Glutamatergic neuron (in vitro differentiated cells): Measurements from ENCODE around the gene FBXO46. TPM values are rescaled to one million over a fixed set of nuclear protein-coding genes. Genes with fewer than 3 reads are reported as not detected.

Source experiments
- DNase-seq: peaks from one replicate; pipeline ENCODE4 v3.0.0; 2022
- H3K27ac Mint-ChIP-seq: one replicate; pipeline ENCODE4 v1.8.0; 2020; ENCODE audit warnings: mild to moderate bottlenecking, mixed read lengths, inconsistent platforms; ENCODE audit not compliant: unreplicated experiment
- H3K27me3 Mint-ChIP-seq: one replicate; pipeline ENCODE4 v1.8.0; 2020; ENCODE audit warnings: mild to moderate bottlenecking, moderate library complexity, mixed read lengths, inconsistent platforms; ENCODE audit not compliant: unreplicated experiment
- H3K36me3 Mint-ChIP-seq: one replicate; pipeline ENCODE4 v1.8.0; 2020; ENCODE audit warnings: mild to moderate bottlenecking, mixed read lengths, inconsistent platforms; ENCODE audit not compliant: unreplicated experiment
- H3K4me1 Mint-ChIP-seq: one replicate; pipeline ENCODE4 v1.8.0; 2020; ENCODE audit warnings: mild to moderate bottlenecking, low read depth, mixed read lengths, inconsistent platforms; ENCODE audit not compliant: unreplicated experiment
- H3K4me3 Mint-ChIP-seq: one replicate; pipeline ENCODE4 v1.8.0; 2020; ENCODE audit warnings: mild to moderate bottlenecking, mixed read lengths, inconsistent platforms; ENCODE audit not compliant: unreplicated experiment
- H3K9me3 Mint-ChIP-seq: one replicate; pipeline ENCODE4 v1.8.0; 2020; ENCODE audit warnings: mild to moderate bottlenecking, moderate library complexity, mixed read lengths, inconsistent platforms; ENCODE audit not compliant: unreplicated experiment
- total RNA-seq: library from RNA; stranded (reverse); fragmentation: NEBNext Ultra II Directional; extraction: Animal tissue kit (Norgen Biotek cat#: 25700); gene quantifications from one replicate; pipeline ENCODE4 v1.2.1, GENCODE V29; 2021; ENCODE audit not compliant: unreplicated experiment
- TF ChIP-seq, protein P1 (sequence below): fragments of 200-600 bp; sonication (generic); IDR thresholded peaks from one replicate; pipeline ENCODE4 v1.5.0; 2021; ENCODE audit not compliant: partially characterized antibody, unreplicated experiment

FBXO46 gene
- total RNA-seq, 1 donor from 2014 or later, result 20.4 TPM

DNA sequence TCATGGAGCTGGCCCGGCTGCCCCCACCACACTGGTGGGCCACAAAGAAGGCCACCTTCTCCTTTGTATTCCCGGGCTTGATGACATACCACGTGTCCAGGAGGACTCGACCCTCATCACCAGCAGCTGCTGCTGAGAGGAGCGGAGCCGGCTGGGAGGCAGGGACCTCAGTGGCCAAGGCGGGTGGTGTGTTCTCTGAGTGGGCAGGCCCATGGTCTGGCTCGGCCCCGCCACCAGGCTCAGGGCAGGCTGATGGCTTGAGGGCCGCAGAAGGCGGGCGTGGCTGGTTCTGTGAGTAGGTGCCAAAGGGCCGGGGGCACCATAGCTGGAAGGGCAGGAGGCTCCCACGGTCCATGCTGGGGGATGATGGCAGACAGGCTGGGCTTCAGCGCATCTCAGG, 17.6 kb downstream of the FBXO46 start:
- Mint-ChIP-seq H3K27ac (no peak overlapping the region), H3K36me3 (no peaks in the 10 kb centered on the region), H3K9me3 (peaks cover 14% of the 10 kb centered on the region), H3K27me3 (peaks cover 2% of the 10 kb centered on the region), H3K4me3 (no peak overlapping the region), H3K4me1 (peaks cover 12% of the 10 kb centered on the region)
- DNase-seq, result no peak
- TF ChIP-seq, protein P1, sequence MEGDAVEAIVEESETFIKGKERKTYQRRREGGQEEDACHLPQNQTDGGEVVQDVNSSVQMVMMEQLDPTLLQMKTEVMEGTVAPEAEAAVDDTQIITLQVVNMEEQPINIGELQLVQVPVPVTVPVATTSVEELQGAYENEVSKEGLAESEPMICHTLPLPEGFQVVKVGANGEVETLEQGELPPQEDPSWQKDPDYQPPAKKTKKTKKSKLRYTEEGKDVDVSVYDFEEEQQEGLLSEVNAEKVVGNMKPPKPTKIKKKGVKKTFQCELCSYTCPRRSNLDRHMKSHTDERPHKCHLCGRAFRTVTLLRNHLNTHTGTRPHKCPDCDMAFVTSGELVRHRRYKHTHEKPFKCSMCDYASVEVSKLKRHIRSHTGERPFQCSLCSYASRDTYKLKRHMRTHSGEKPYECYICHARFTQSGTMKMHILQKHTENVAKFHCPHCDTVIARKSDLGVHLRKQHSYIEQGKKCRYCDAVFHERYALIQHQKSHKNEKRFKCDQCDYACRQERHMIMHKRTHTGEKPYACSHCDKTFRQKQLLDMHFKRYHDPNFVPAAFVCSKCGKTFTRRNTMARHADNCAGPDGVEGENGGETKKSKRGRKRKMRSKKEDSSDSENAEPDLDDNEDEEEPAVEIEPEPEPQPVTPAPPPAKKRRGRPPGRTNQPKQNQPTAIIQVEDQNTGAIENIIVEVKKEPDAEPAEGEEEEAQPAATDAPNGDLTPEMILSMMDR, result no peak

DNA sequence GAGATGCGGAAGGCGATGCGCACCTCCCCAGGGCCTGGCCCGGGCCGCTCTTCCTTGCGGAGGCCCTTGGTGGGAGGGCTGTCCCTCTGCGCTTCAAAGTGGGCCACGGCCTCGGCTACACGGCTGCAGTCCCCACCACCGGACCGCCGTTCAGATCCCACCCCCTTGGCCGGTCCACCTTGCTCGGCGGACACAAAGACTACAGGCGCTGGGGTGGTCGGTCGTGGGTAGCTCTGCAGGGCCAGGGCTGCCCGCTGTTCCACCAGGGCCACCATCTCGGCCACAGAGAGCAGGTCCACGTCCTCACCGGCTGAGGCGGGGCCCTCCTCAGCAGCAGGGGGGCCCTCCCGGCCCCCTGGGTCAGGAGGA, 18.0 kb downstream of the FBXO46 start:
- H3K4me1 Mint-ChIP-seq, result peaks cover 12% of the 10 kb centered on the region
- TF ChIP-seq, protein P1, result no peak
- peaks cover 2% of the 10 kb centered on the region for H3K27me3 Mint-ChIP-seq
- H3K4me3 Mint-ChIP-seq, result no peak overlapping the region
- H3K9me3 Mint-ChIP-seq, result peaks cover 14% of the 10 kb centered on the region
- no peak overlapping the region for H3K27ac Mint-ChIP-seq
- no peaks in the 10 kb centered on the region for H3K36me3 Mint-ChIP-seq
- no peak for DNase-seq

DNA sequence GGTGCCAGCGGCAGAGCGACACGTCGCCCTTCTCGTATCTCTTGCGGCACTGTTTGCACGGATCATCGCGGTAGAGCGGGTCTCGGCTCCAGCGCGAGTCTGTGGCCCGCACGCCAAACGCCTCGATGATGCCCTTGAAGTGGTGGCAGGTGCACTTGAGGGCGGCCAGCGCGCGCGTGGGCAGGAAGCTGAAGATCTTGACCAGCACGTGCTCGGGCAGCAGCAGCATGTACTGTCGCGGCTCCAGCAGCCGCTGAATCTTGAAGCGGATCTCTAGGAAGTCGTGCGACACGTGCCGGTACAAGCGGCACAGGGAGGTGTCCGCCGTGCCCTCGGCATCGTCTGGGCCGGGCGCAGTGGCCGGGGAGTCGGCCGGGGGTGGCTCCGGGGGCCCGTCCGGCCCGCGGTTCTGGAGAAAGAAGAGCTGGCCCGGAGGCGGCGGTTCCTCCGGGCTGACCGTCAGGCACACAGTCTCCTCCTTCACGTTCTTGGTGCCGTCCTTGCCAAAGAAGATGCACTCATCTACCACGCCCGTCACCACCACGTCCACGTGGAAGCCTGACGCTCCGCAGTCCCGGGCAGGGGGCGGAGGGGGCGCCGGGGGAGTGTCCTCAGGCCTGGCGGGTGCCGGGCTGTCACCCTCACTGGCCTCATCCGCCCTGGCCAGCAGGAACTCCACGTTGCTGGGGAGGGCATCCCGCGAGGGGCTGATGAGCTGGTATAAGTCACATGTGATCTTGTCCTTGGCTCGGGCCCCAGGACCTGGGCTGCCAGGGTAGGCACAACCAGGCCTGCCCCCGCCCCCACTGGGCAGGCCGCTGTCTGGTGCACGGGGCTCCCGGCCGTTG, 18.6 kb downstream of the FBXO46 start:
- Mint-ChIP-seq H3K27me3 (peaks cover 2% of the 10 kb centered on the region), H3K4me3 (no peak overlapping the region), H3K4me1 (peaks cover 12% of the 10 kb centered on the region), H3K9me3 (peaks cover 11% of the 10 kb centered on the region), H3K36me3 (no peaks in the 10 kb centered on the region), H3K27ac (no peak overlapping the region)
- TF ChIP-seq, protein P1, result no peak
- DNase-seq, result no peak

DNA sequence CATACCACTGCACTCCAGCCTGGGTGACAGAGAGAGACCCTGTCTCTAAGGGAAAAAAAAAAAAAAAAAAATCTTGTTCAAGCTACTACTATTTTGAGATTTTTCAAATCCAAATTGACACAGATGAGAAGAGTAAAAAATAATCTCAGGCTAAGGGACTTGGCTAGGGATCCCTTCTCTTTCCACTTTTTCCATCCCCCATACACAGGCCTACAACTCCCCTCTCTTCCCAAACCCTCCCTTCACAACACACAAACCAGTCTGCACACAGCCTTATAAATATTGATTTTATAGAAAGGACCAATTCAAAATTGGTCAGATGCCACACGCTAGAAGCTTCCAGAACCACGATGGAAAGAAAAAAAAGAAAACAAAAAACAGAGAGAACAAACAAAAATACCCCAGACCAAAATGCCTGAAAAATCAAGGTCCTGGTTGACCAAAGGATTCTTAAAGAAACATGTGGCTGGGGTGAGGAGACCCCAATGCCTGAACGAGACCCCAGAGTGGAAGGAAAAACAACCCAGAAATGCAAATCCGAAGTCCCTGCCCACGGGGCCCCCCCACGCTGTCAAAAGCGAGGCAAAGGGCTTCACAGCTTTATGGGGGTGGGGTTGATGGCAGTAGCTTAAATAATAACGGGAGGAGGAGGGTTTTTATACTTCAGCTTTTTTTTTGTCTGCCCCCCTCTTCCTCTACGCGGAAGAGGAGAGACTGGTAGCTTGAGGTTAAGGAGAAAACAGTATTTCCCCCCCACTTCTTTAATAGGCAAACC, 20.2 kb downstream of the FBXO46 start:
- Mint-ChIP-seq H3K27ac (peak overlapping the region; percentile 15), H3K4me1 (peaks cover 4% of the 10 kb centered on the region), H3K4me3 (no peak overlapping the region), H3K27me3 (peaks cover 2% of the 10 kb centered on the region), H3K9me3 (peaks cover 4% of the 10 kb centered on the region), H3K36me3 (no peaks in the 10 kb centered on the region)
- DNase-seq, result no peak
- TF ChIP-seq, protein P1, result no peak
